ENCODE measurements around the gene NRTN.
"Not testable (repeated sequence)": the region's sequence is repeated elsewhere in the genome, so short reads cannot be mapped to it uniquely, and the experiment has no call there.

NRTN gene

GRCh38 chr19:5839065-5840017 lies 34.5 kb downstream of the NRTN start, which contains the start of gene FUT6:
TSS of gene FUT6 (minus strand) at chr19:5839702. CDS start at chr19:5832567, 7,135 bp downstream.
- DNase-seq: no peak

DNA sequence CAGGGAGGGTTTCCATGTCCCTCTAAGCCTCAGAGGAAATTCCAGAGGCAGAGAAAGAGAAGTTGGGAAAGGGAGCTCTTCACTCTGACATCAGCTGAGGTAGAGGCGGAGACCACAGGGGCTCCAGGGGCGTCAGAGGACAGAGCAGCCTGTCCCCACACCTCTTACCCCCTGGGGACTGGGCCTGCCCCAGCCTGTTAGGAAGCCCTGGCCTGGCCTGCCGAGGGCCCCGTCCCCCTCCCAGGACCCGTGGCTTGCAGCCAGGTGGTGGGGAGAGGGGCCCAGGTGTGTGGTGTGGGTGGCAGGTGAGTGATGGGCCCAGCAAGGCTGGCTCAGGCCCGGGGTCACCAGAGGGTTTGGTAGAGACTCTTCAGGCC lies 36.9 kb downstream of the NRTN start:
- DNase-seq: not testable (repeated sequence)

- no peak for DNase-seq
These were observed 38.5 kb downstream of the NRTN start for GRCh38 chr19:5843295-5843927.

GRCh38 chr19:5844456-5845433 lies 39.9 kb downstream of the NRTN start:
- DNase-seq: no peak

DNA sequence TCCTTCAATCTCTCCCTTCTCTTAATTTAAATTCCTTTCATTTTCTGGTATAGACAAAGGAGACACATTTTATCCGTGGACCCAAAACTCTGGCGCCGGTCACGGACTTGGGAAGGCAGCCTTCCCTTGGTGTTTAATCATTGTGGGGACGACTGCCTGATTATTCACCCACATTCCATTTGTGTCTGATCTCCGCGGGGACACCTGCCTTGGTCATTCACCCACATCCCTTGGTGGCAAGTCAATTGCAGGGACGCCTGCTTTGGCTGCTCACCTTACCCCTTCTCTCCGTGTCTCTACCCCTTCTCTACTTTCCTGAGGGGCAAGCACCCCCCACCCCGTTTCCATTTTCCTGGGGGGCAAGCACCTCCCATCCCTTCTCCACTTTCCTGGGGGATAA lies 43.0 kb downstream of the NRTN start:
- DNase-seq: not testable (repeated sequence)

DNA sequence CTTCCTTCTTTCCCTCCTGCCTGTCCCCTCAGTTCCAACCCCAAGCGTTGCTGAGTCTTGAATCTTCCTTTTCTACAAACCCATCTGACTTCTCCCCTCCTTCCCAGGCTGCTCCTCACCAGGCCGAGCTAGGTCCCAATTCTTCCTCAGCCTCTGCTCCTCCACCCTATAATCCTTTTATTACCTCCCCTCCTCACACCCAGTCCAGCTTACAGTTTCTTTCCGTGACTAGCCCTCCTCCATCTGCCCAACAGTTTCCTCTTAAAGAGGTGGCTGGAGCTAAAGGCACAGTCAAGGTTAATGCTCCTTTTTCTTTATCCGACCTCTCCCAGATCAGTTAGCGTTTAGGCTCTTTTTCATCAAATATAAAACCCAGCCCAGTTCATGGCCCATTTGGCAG lies 43.8 kb downstream of the NRTN start:
- not testable (repeated sequence) for DNase-seq

- DNase-seq: no peak
These were observed 45.3 kb downstream of the NRTN start for GRCh38 chr19:5850189-5850588.

GRCh38 chr19:5850743-5851293 lies 46.0 kb downstream of the NRTN start:
- DNase-seq: no peak

GRCh38 chr19:5851302-5851701 lies 46.4 kb downstream of the NRTN start, which contains the start of gene FUT3:
TSS of gene FUT3 (minus strand) at chr19:5851449.
- DNase-seq: no peak

GRCh38 chr19:5854121-5854520 lies 49.3 kb downstream of the NRTN start:
- DNase-seq: not testable (repeated sequence)

DNA sequence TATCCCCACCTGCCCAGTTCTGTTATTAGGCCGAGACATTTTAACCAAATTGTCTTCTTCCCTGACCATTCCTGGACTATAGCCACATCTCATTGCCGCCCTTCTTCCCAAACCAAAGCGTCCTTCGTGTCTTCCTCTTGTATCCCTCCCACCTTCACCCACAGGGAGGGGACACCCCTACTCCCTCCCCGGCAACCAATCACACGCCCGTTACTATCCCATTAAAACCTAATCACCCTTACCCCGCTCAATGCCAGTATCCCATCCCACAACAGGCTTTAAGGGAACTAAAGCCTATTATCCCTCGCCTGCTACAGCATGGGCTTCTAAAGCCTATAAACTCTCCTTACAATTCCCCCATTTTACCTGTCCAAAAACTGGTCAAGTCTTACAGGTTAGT lies 50.3 kb downstream of the NRTN start:
- not testable (repeated sequence) for DNase-seq

- DNase-seq: no peak
These were observed 52.6 kb downstream of the NRTN start for GRCh38 chr19:5857203-5858081.

DNA sequence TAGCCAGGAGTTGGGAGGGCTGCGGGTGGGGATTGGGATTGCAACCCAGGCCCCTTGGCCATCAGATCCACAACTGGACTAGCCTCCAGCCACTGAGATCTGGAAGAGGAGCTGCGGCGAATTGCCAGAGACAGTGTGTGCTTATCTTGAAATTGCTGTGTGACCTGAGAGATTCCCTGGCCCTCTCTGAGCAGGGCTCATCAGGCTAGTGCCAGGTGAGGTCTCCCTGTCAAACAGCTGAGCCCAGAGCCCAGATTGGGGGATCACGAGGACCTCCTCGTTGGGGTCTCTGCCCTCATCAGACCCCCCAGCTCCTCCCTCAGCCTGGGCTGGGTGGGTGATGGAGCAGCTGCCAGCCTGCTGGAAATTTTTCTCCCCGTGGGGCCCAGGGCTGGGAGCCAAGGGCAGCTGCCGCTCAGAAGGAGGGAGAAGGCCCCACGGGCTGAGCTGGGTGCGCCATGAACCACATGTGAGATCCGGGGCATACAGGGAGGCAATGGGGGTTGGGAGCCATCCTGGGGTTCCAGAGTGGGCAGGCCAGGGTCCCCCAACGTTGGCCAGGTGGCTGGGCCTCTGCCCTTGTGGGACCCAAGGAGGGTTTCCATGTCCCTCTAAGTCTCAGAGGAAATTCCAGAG lies 58.3 kb downstream of the NRTN start:
- DNase-seq: no peak

GRCh38 chr19:5864013-5864720 lies 59.3 kb downstream of the NRTN start:
- no peak for DNase-seq

GRCh38 chr19:5864725-5865486 lies 60.0 kb downstream of the NRTN start:
- DNase-seq: no peak

DNA sequence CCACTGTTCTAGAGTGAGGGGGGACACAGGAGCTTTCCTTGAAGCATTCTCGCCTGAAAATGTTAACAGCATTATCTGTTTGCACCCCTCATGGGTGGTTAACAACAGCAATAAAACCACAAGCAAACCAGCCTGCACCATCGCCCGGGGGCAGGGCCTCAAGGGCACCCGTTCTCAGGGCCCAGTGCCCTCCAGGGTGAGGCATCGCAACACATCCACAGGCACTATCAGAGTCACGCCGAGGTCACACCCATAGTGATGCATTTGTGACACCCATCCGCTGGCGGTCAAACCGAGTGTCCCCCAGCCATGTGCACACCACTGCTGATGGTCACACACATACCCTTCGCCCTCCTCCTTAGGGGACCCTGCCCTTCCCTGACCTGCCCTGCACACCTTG lies 60.9 kb downstream of the NRTN start:
- no peak for DNase-seq

DNA sequence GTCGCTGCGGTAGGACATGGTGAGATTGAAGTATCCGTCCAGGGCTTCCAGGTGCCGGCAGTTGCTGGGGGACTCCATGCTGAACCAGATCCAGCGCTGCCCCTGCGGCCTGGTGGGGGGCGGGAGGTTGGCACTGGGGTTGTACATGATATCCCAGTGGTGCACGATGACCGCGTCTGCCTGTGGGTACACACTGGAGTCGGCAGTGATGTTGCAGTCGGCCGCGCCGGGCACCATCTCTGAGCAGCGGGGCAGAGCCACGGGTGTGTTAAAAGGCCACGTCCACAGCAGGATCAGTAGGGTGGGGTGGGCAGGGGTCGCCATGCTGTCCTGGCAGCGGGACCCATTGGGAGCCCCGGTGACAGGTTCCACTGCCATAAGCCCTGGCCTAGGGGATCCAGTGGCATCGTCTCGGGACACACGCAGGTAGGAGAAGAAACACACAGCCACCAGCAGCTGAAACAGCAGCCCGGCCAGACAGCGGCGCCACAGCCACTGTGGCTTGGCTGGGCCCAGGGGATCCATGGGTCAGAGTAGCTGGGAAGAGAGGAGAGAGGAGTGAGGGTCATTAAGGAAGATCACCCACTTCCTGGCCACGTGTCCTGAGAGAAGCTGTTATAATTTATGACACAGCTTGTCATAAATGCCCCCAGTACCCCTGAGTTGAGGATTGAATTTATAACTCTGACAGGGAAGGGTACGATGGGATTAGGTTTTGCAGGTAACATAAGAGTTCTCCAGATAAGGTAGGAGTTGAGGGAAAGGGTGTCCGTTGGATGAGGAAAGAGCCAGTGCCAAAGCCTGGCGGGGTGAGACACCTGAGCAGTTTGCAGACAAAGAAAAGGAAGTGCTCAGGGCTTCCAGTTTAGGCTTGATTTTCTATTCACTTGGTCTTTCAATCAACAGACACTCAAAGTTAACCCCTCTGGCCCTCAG lies 62.6 kb downstream of the NRTN start:
- no peak for DNase-seq

GRCh38 chr19:5870986-5871394 lies 66.1 kb downstream of the NRTN start:
- no peak for DNase-seq
